MG63 (cell line): ENCODE results near the gene BRD9. TPM values are rescaled to one million over a fixed set of nuclear protein-coding genes. Genes with fewer than 3 reads are reported as not detected.
A peak's percentile ranks its signal among the peaks of the same experiment; 100 is the strongest.

Experiments
- DNase-seq: peaks from one replicate; pipeline ENCODE4 v3.0.0-alpha.2; 2020
- H3K27me3 ChIP-seq: fragments of 250-450 bp; sonication (Bioruptor Pico); 2 replicates; pipeline ENCODE4 v1.5.1; 2020; ENCODE audit warnings: mild to moderate bottlenecking, moderate library complexity
- H3K36me3 ChIP-seq: fragments of 250-450 bp; sonication (Bioruptor Pico); 2 replicates; pipeline ENCODE4 v1.5.1; 2020; ENCODE audit warnings: mild to moderate bottlenecking, moderate library complexity
- H3K4me3 ChIP-seq: fragments of 250-450 bp; sonication (Bioruptor Pico); 2 replicates; pipeline ENCODE4 v1.5.1; 2020; ENCODE audit warnings: mild to moderate bottlenecking, moderate library complexity
- H3K9me3 ChIP-seq: fragments of 250-450 bp; sonication (Bioruptor Pico); 2 replicates; pipeline ENCODE4 v1.5.1; 2020; ENCODE audit warnings: mild to moderate bottlenecking, moderate library complexity
- total RNA-seq: library from RNA; depleted of rRNA; stranded (reverse); fragments of >200 nt; shearing (Covaris generic); gene quantifications from 2 replicates; pipeline ENCODE4 v1.2.3, GENCODE V29; 2014; ENCODE audit warnings: low replicate concordance

Gene BRD9
- total RNA-seq, 1 experiment from 2014 or later: 27.5 TPM

GRCh38 chr5:873328-873727 is 19.3 kb downstream of the BRD9 start:
- Histone ChIP-seq H3K36me3 (peaks cover 82% of the 10 kb centered on the region), H3K4me3 (no peak overlapping the region), H3K27me3 (no peaks in the 10 kb centered on the region), H3K9me3 (no peaks in the 10 kb centered on the region)
- no peak for DNase-seq

- Histone ChIP-seq H3K9me3 (no peaks in the 10 kb centered on the region), H3K36me3 (peaks cover 85% of the 10 kb centered on the region), H3K4me3 (no peak overlapping the region), H3K27me3 (no peaks in the 10 kb centered on the region)
- DNase-seq: no peak
Observed at GRCh38 chr5:872301-872700, 20.3 kb downstream of the BRD9 start.

- H3K4me3 ChIP-seq: no peak overlapping the region
- peaks cover 85% of the 10 kb centered on the region for H3K36me3 ChIP-seq
- no peaks in the 10 kb centered on the region for H3K27me3 ChIP-seq
- DNase-seq: no peak
- no peaks in the 10 kb centered on the region for H3K9me3 ChIP-seq
Observed at GRCh38 chr5:871596-872298, 20.9 kb downstream of the BRD9 start.

- Histone ChIP-seq H3K9me3 (no peaks in the 10 kb centered on the region), H3K27me3 (no peaks in the 10 kb centered on the region), H3K4me3 (no peak overlapping the region), H3K36me3 (peaks cover 83% of the 10 kb centered on the region)
- no peak for DNase-seq
Observed at GRCh38 chr5:870956-871355, 21.6 kb downstream of the BRD9 start.

- Histone ChIP-seq H3K4me3 (no peak overlapping the region), H3K27me3 (no peaks in the 10 kb centered on the region), H3K9me3 (no peaks in the 10 kb centered on the region), H3K36me3 (peaks cover 85% of the 10 kb centered on the region)
- no peak for DNase-seq
Observed at GRCh38 chr5:868428-869135, 24.0 kb downstream of the BRD9 start.

- Histone ChIP-seq H3K27me3 (no peaks in the 10 kb centered on the region), H3K4me3 (no peak overlapping the region), H3K9me3 (no peaks in the 10 kb centered on the region), H3K36me3 (peaks cover 79% of the 10 kb centered on the region)
- DNase-seq: no peak
Observed at GRCh38 chr5:867300-867870, 25.2 kb downstream of the BRD9 start.

- Histone ChIP-seq H3K27me3 (no peaks in the 10 kb centered on the region), H3K36me3 (peaks cover 63% of the 10 kb centered on the region), H3K9me3 (no peaks in the 10 kb centered on the region), H3K4me3 (no peak overlapping the region)
- DNase-seq: no peak
Observed at GRCh38 chr5:865771-866170, 26.8 kb downstream of the BRD9 start.

- H3K9me3 ChIP-seq: no peaks in the 10 kb centered on the region
- H3K36me3 ChIP-seq: peaks cover 57% of the 10 kb centered on the region
- no peak overlapping the region for H3K4me3 ChIP-seq
- no peak for DNase-seq
- no peaks in the 10 kb centered on the region for H3K27me3 ChIP-seq
Observed at GRCh38 chr5:865168-865521, 27.5 kb downstream of the BRD9 start.

- H3K27me3 ChIP-seq: no peaks in the 10 kb centered on the region
- H3K4me3 ChIP-seq: no peak overlapping the region
- no peaks in the 10 kb centered on the region for H3K9me3 ChIP-seq
- no peak for DNase-seq
- peaks cover 53% of the 10 kb centered on the region for H3K36me3 ChIP-seq
Observed at GRCh38 chr5:864492-865167, 28.0 kb downstream of the BRD9 start.

GRCh38 chr5:863244-863805 is 29.3 kb downstream of the BRD9 start:
- H3K36me3 ChIP-seq: peaks cover 40% of the 10 kb centered on the region
- no peak for DNase-seq
- no peaks in the 10 kb centered on the region for H3K9me3 ChIP-seq
- H3K27me3 ChIP-seq: no peaks in the 10 kb centered on the region
- no peak overlapping the region for H3K4me3 ChIP-seq

- H3K36me3 ChIP-seq: peaks cover 33% of the 10 kb centered on the region
- no peak for DNase-seq
Observed at GRCh38 chr5:862367-863243, 30.0 kb downstream of the BRD9 start.

GRCh38 chr5:861442-862366 is 30.9 kb downstream of the BRD9 start:
- no peak overlapping the region for H3K4me3 ChIP-seq
- H3K27me3 ChIP-seq: no peaks in the 10 kb centered on the region
- peaks cover 26% of the 10 kb centered on the region for H3K36me3 ChIP-seq
- no peaks in the 10 kb centered on the region for H3K9me3 ChIP-seq
- DNase-seq: peak; percentile 13

More at GRCh38 chr5:862367-863243, 30.0 kb downstream of the BRD9 start:
- Histone ChIP-seq H3K9me3 (no peaks in the 10 kb centered on the region), H3K4me3 (no peak overlapping the region), H3K27me3 (no peaks in the 10 kb centered on the region)

- peaks cover 18% of the 10 kb centered on the region for H3K36me3 ChIP-seq
- H3K9me3 ChIP-seq: no peaks in the 10 kb centered on the region
- no peak for DNase-seq
- no peak overlapping the region for H3K4me3 ChIP-seq
- no peaks in the 10 kb centered on the region for H3K27me3 ChIP-seq
Observed at GRCh38 chr5:860506-861150, 32.0 kb downstream of the BRD9 start.

- no peak overlapping the region for H3K4me3 ChIP-seq
- H3K36me3 ChIP-seq: peaks cover 10% of the 10 kb centered on the region
- no peak for DNase-seq
Observed at GRCh38 chr5:859798-860296, 32.8 kb downstream of the BRD9 start.

GRCh38 chr5:859391-859790 is 33.2 kb downstream of the BRD9 start:
- Histone ChIP-seq H3K4me3 (no peak overlapping the region), H3K9me3 (no peaks in the 10 kb centered on the region), H3K27me3 (no peaks in the 10 kb centered on the region), H3K36me3 (peaks cover 6% of the 10 kb centered on the region)
- no peak for DNase-seq

More at GRCh38 chr5:859798-860296, 32.8 kb downstream of the BRD9 start:
- Histone ChIP-seq H3K9me3 (no peaks in the 10 kb centered on the region), H3K27me3 (no peaks in the 10 kb centered on the region)
